GM21390 (cell line): ENCODE results near the gene OVCA2.

Source experiments
- ATAC-seq: cut with Tn5 transposase; IDR thresholded peaks from one replicate; pipeline ENCODE4 v1.9.1; 2021; ENCODE audit not compliant: unreplicated experiment

OVCA2 gene

GRCh38 chr17:2030779-2031163, 11.1 kb upstream of the OVCA2 start:
- peak; percentile 19 for ATAC-seq

- no peak for ATAC-seq
Measured at GRCh38 chr17:2033153-2033552, 8.7 kb upstream of the OVCA2 start.

DNA sequence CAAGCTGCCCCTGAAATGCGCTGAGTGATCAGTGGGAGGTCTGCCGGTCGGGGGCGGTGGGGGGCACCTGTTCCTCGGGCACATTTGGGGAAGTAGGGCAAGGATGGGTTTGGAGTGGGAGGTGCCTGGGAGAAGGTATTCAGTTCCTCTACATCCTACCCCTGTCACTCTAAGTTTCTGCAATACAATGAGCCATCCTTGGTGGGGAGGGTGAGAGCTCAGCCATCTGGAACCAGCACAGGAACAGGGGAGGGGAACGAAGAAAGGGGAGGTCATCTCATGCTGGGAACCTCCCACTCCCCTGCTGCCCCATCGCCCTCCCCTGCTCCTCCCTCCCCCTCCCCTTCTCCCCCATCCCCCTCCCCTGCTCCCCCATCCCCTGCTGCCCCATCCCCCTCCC, 7.7 kb upstream of the OVCA2 start:
- ATAC-seq, result no peak

GRCh38 chr17:2034806-2035540, 6.8 kb upstream of the OVCA2 start:
- ATAC-seq, result no peak

- no peak for ATAC-seq
Measured at GRCh38 chr17:2035541-2036488, 6.0 kb upstream of the OVCA2 start.

- no peak for ATAC-seq
Measured at GRCh38 chr17:2037155-2037554, 4.7 kb upstream of the OVCA2 start.

- ATAC-seq, result no peak
Measured at GRCh38 chr17:2040219-2040827, 1.5 kb upstream of the OVCA2 start.

DNA sequence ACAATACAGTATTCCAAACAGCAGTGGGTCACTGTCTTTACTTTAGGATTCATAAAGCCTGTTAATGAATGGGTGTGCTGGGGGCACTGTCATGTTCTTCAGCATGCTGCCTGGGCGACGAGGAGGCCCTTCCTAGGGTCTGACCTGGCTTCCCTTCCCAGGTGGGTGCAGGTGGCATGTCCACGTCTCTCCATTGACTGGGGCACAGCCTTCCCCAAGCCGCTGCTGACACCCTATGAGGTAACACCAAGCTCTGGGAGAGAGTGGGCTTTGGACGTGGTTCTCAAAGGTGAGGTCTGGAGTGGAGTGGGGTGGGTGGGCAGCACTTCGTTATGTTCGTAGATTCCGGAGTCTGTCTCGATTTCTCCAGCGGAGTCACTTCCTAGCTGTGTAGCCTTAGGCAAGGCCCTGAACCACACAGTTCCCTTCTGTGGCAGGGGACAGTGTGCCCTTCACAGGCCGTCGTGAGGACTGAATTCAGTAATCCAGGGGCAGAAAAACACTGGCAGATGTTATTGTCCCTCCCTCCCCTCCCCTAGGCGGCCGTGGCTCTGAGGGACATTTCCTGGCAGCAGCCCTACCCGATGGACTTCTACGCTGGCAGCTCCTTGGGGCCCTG, 771 bp upstream of the OVCA2 start:
- no peak for ATAC-seq

- no peak for ATAC-seq
Measured at GRCh38 chr17:2042390-2042847, 597 bp downstream of the OVCA2 start.

DNA sequence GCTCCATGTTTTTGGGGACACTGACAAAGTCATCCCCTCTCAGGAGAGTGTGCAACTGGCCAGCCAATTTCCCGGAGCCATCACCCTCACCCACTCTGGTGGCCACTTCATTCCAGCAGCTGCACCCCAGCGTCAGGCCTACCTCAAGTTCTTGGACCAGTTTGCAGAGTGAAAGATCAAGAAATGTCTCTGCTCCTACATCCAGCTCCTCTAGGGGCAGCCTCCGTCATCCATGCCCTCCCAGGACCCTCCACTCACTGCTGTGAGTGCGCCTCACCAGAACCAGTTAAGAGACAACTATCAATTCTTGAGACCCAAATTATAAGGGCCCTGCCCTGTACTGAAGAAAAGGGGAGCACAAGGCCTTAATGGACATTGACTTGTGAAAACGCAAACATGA, 1.1 kb downstream of the OVCA2 start:
- no peak for ATAC-seq

GRCh38 chr17:2043785-2044184, 2.0 kb downstream of the OVCA2 start:
- no peak for ATAC-seq

DNA sequence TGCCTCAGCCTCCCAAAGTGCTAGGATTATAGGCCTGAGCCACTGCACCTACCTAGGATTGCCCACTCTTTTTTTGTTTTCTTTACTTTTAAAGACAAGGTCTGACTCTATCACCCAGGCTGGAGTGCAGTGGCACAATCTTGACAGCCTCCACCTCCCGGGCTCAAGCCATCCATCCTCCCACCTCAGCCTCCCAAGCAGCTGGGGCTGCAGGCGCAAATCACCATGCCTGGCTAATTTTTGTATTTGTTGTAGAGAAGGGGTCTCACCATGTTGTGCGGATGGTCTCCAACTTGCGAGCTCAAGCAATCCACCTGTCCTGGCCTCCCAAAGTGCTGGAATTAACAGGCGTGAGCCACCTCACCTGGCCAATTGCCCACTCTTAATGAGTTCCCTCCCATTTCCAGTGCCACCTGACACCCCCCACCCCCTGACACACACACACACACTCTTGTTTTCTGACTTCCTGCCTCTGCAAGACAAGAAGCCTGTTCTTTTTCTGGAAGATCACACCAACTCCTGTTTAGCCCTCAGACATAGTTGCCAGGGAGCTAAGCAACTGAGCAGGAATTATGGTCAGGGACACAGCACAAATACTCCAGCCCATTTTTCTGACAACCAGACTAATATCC, 2.6 kb downstream of the OVCA2 start:
- no peak for ATAC-seq

- ATAC-seq, result no peak
Measured at GRCh38 chr17:2047590-2047989, 5.8 kb downstream of the OVCA2 start.

GRCh38 chr17:2048805-2049204, 7.0 kb downstream of the OVCA2 start:
- no peak for ATAC-seq

DNA sequence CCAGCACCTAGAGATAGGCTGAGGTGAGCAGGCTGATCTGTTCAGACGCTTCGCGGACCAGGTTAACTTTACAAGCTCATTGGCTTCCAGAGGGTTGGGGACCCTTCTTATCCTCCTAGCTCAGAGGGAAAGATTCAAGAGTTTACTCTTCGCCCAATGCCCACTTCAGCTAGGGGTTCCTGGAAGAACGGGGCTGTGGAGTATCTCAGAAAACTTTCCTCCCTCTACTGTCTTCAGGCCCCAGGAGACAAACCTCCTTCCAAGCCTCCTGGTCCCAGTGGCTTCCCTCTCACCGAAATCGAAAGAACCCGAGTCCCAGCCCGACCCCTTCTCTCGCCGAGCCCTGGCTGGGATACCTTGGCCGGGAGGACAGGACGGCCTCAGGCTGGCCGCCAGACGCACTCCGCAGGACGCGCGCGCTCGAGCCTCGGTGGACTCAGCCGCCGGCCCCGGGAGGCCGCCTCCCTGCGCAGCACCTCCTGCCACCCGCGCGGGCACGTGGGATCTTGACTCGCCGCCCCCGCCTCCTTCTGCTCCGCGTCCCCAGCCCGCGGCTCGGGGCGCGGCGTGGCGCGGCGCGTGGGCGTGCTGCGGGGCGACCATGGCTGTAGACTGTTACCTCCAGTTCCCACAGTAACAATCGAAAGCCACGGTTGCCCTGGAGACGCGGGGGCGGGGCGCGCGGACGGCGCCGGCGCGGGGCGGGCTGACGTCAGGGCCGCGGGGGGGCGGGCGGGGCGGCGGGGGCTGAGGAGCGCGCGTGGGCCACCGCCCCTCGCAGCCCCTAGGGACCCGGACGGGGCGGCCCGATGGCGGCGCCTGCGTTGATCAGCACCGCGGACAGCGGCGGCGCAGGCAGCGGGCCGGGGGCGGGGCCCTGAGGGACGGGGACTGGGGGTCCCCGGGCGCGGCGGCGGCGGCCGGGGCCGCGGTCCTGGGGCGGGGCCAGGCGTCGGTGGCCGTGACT, 7.8 kb downstream of the OVCA2 start:
- ATAC-seq, result peak; percentile 41

- no peak for ATAC-seq
Measured at GRCh38 chr17:2050300-2051060, 8.7 kb downstream of the OVCA2 start.

- ATAC-seq, result no peak
Measured at GRCh38 chr17:2051061-2051932, 9.5 kb downstream of the OVCA2 start.
